HCT116 (cell line): Measurements from ENCODE around the gene SLFNL1. TPM values are rescaled to one million over a fixed set of nuclear protein-coding genes. Genes with fewer than 3 reads are reported as not detected.

Experiments used
- ATAC-seq: fragments of 200-7000 bp; cut with Tn5 transposase; 2 replicates; pipeline ENCODE4 v1.9.1; 2020; ENCODE audit warnings: mild to moderate bottlenecking, moderate library complexity
- BruUV-seq: library from RNA; stranded (reverse); fragments of 400-500 nt; replicated peaks from 2 replicates; lab custom pipeline; 2021; lab: Mats Ljungman, UMichigan
- CTCF ChIA-PET: fragments of 300-600 bp; sonication (Branson Sonifier 250); formaldehyde crosslinking; loops from one replicate; lab custom pipeline; 2021; ENCODE audit warnings: antibody characterized with exemption; lab: Charles Lee
- POLR2A ChIA-PET: fragments of 300-600, 350-600 bp; sonication (Branson Sonifier 250); formaldehyde crosslinking; loops from one replicate; lab custom pipeline; 2021; ENCODE audit warnings: antibody characterized with exemption; lab: Charles Lee
- RAD21 ChIA-PET, 2 experiments: fragments of 300-600 bp; sonication (Branson Sonifier 250); formaldehyde crosslinking; loops; one replicate each; lab custom pipeline; 2023; ENCODE audit warnings: low total read pairs in 2 of 2; ENCODE audit not compliant: uncharacterized antibody in 2 of 2, unreplicated experiment in 2 of 2, low non-redundant PET in 1 of 2; lab: Charles Lee
- DNase-seq: peaks from one replicate; pipeline ENCODE4 v3.0.0-alpha.2; 2010; ENCODE audit warnings: low read depth, low spot score
- H2AFZ ChIP-seq: fragments of 200-600 bp; shearing (Covaris generic), sonication (generic); 2 replicates; pipeline ENCODE4 v1.6.1; 2017; ENCODE audit warnings: low read depth, mixed run types, mixed read lengths, antibody characterized with exemption, low read length; ENCODE audit not compliant: poor library complexity, severe bottlenecking
- H3K27ac ChIP-seq: 2 replicates; pipeline ENCODE4 v1.5.1; 2012; ENCODE audit warnings: low read depth, low read length
- H3K27me3 ChIP-seq: fragments of 200-600 bp; sonication (generic); 2 replicates; pipeline ENCODE4 v1.6.1; 2016; ENCODE audit warnings: mixed run types, low read length, mixed read lengths; ENCODE audit not compliant: insufficient read depth
- H3K36me3 ChIP-seq, 2 experiments: fragments of 200-500 bp in 1 of 2; fragments of 200-600 bp in 1 of 2; sonication (Bioruptor generic) in 1 of 2; sonication (generic) in 1 of 2; 2 replicates each; pipeline versions ENCODE4 v1.5.1 to v1.6.1; 2014 to 2016; ENCODE audit warnings: low read length in 2 of 2, inconsistent platforms in 1 of 2, mixed read lengths in 1 of 2, mixed run types in 1 of 2; ENCODE audit not compliant: insufficient read depth in 2 of 2, control insufficient read depth in 1 of 2
- H3K4me1 ChIP-seq, 2 experiments: fragments of 200-600 bp in 1 of 2; sonication (generic) in 1 of 2; 2 replicates each; pipeline versions ENCODE4 v1.5.1 to v1.6.1; 2012 to 2017; ENCODE audit warnings: low read length in 2 of 2, inconsistent platforms in 1 of 2, mild to moderate bottlenecking in 1 of 2, mixed read lengths in 1 of 2, mixed run types in 1 of 2, moderate library complexity in 1 of 2; ENCODE audit not compliant: insufficient read depth in 2 of 2, control insufficient read depth in 1 of 2
- H3K4me2 ChIP-seq: fragments of 200-600 bp; sonication (generic); 2 replicates; pipeline ENCODE4 v1.6.1; 2017; ENCODE audit warnings: mixed run types, low read length, mixed read lengths
- H3K4me3 ChIP-seq, 2 experiments: fragments of 200-600 bp in 1 of 2; sonication (generic) in 1 of 2; replicated peaks in 1 of 2; 2 replicates each; pipeline ENCODE4 v1.5.1; 2011 to 2016; ENCODE audit warnings: low read length in 2 of 2, control low read depth in 1 of 2, low read depth in 1 of 2, mild to moderate bottlenecking in 1 of 2, mixed read lengths in 1 of 2, mixed run types in 1 of 2
- H3K79me2 ChIP-seq: fragments of 200-600 bp; sonication (generic); 2 replicates; pipeline ENCODE4 v1.6.1; 2017; ENCODE audit warnings: mild to moderate bottlenecking, mixed run types, low read length, moderate library complexity, mixed read lengths; ENCODE audit not compliant: insufficient read depth
- H3K9ac ChIP-seq: fragments of 200-600 bp; sonication (generic); 2 replicates; pipeline ENCODE4 v1.6.1; 2016; ENCODE audit warnings: low read length, mixed read lengths
- H3K9me2 ChIP-seq: fragments of 200-600 bp; sonication (generic), shearing (Covaris generic); 2 replicates; pipeline ENCODE4 v1.6.1; 2017; ENCODE audit warnings: mixed run types, mild to moderate bottlenecking, moderate library complexity; ENCODE audit not compliant: insufficient read depth
- H3K9me3 ChIP-seq, 2 experiments: fragments of 200-500 bp in 1 of 2; fragments of 200-600 bp in 1 of 2; sonication (Bioruptor generic) in 1 of 2; sonication (generic) in 1 of 2; 2 replicates each; pipeline ENCODE4 v1.6.1; 2014 to 2017; ENCODE audit warnings: low read length in 2 of 2, mixed read lengths in 2 of 2, inconsistent platforms in 1 of 2, low read depth in 1 of 2, mild to moderate bottlenecking in 1 of 2, mixed run types in 1 of 2, moderate library complexity in 1 of 2; ENCODE audit not compliant: control insufficient read depth in 1 of 2, insufficient read depth in 1 of 2
- H4K20me1 ChIP-seq: fragments of 200-600 bp; sonication (generic), shearing (Covaris generic); 2 replicates; pipeline ENCODE4 v1.6.1; 2017; ENCODE audit warnings: mixed run types, mild to moderate bottlenecking, moderate library complexity; ENCODE audit not compliant: insufficient read depth
- ATF3 ChIP-seq: IDR thresholded peaks from 2 replicates; pipeline ENCODE4 v1.6.1; 2012
- CBX3 ChIP-seq: IDR thresholded peaks from 2 replicates; pipeline ENCODE4 v1.6.1; 2012; ENCODE audit warnings: low read depth
- CEBPB ChIP-seq: IDR thresholded peaks from 2 replicates; pipeline ENCODE4 v1.6.1; 2012; ENCODE audit warnings: low read depth
- CTCF ChIP-seq, 3 experiments: fragments of 200-600 bp in 1 of 3; sonication (generic) in 1 of 3; IDR thresholded peaks in 2 of 3; conservative IDR thresholded peaks in 1 of 3; 2 replicates each; pipeline ENCODE4 v1.5.1; 2012 to 2017; ENCODE audit warnings: low read depth in 2 of 3, low read length in 2 of 3, antibody characterized with exemption in 1 of 3, borderline replicate concordance in 1 of 3, control low read depth in 1 of 3, mild to moderate bottlenecking in 1 of 3, mixed read lengths in 1 of 3, mixed run types in 1 of 3, moderate library complexity in 1 of 3; ENCODE audit not compliant: insufficient read depth in 1 of 3
- EGR1 ChIP-seq: IDR thresholded peaks from 2 replicates; pipeline ENCODE4 v1.6.1; 2012; ENCODE audit warnings: low read depth
- EZH2 ChIP-seq: fragments of 200-600 bp; sonication (generic); IDR thresholded peaks from 2 replicates; pipeline ENCODE4 v1.6.1; 2017; ENCODE audit warnings: antibody characterized with exemption, mixed run types
- FOSL1 ChIP-seq: IDR thresholded peaks from 2 replicates; pipeline ENCODE4 v1.6.1; 2012; ENCODE audit warnings: low read depth
- MAX ChIP-seq: IDR thresholded peaks from 2 replicates; pipeline ENCODE4 v1.6.1; 2012
- POLR2AphosphoS5 ChIP-seq: IDR thresholded peaks from 2 replicates; pipeline ENCODE4 v1.6.1; 2011; ENCODE audit warnings: mild to moderate bottlenecking, low read depth, low read length, moderate library complexity
- RAD21 ChIP-seq: IDR thresholded peaks from 2 replicates; pipeline ENCODE4 v1.6.1; 2012; ENCODE audit warnings: low read depth, mild to moderate bottlenecking
- REST ChIP-seq: IDR thresholded peaks from 2 replicates; pipeline ENCODE4 v1.6.1; 2012; ENCODE audit warnings: low read depth
- SIN3A ChIP-seq: IDR thresholded peaks from 2 replicates; pipeline ENCODE4 v1.6.1; 2012; ENCODE audit warnings: low read depth
- SP1 ChIP-seq: IDR thresholded peaks from 2 replicates; pipeline ENCODE4 v1.6.1; 2012; ENCODE audit warnings: low read depth
- SRF ChIP-seq: IDR thresholded peaks from 2 replicates; pipeline ENCODE4 v1.6.1; 2012; ENCODE audit warnings: low read depth
- TCF7L2 ChIP-seq: IDR thresholded peaks from 2 replicates; pipeline ENCODE4 v1.7.0; 2011; ENCODE audit warnings: borderline replicate concordance, inconsistent platforms; ENCODE audit not compliant: insufficient read depth, insufficient read length; ENCODE audit errors: extremely low read depth
- YY1 ChIP-seq: IDR thresholded peaks from 2 replicates; pipeline ENCODE4 v1.6.1; 2011; ENCODE audit warnings: low read length, low read depth, moderate library complexity, mild to moderate bottlenecking; ENCODE audit not compliant: insufficient replicate concordance; ENCODE audit errors: extremely low read depth
- ZBTB33 ChIP-seq: IDR thresholded peaks from 2 replicates; pipeline ENCODE4 v1.6.1; 2011; ENCODE audit warnings: mild to moderate bottlenecking, low read length, moderate library complexity; ENCODE audit not compliant: insufficient replicate concordance; ENCODE audit errors: extremely low read depth
- ZNF274 ChIP-seq: fragments of 200-500 bp; sonication (Bioruptor generic); IDR thresholded peaks from 2 replicates; pipeline ENCODE4 v1.6.1; 2014; ENCODE audit warnings: mild to moderate bottlenecking, low read depth, low read length, inconsistent platforms
- intact Hi-C: fragments of 100-400 bp; cut with micrococcal nuclease; formaldehyde crosslinking; loops from 2 replicates; pipeline ENCODE4 v1.10.0; 2022
- total RNA-seq: library from RNA; stranded (reverse); gene quantifications from one replicate; pipeline ENCODE4 v1.2.1, GENCODE V29; 2021; ENCODE audit not compliant: unreplicated experiment

SLFNL1 gene
- total RNA-seq, 1 experiment from 2014 or later, result 0.20 TPM

GRCh38 chr1:41020109-41020576, 1.4 kb downstream of the SLFNL1 start:
- H3K79me2 ChIP-seq, result no peaks in the 10 kb centered on the region
- no peaks in the 10 kb centered on the region for H3K4me1 ChIP-seq
- BruUV-seq, result no TSS peak
- no peaks in the 10 kb centered on the region for H3K9me3 ChIP-seq
- H3K9me2 ChIP-seq, result no peaks in the 10 kb centered on the region
- intact Hi-C loops, result no loop called here
- H4K20me1 ChIP-seq, result no peaks in the 10 kb centered on the region
- no peak overlapping the region for H3K27ac ChIP-seq
- H3K27me3 ChIP-seq, result no peaks in the 10 kb centered on the region
- H3K4me3 ChIP-seq, result no peak overlapping the region
- no peak overlapping the region for H2AFZ ChIP-seq
- no peak overlapping the region for H3K9ac ChIP-seq
- DNase-seq, result no peak
- peaks cover 5 to 23% of the 10 kb centered on the region in 2 experiments; a peak in 3 of 4 replicates for H3K36me3 ChIP-seq
- no peak overlapping the region for H3K4me2 ChIP-seq
- no peak for ATAC-seq
- ChIA-PET POLR2A (no interaction called here), RAD21 (no interaction called here), CTCF (no interaction called here)
- TF ChIP-seq FOSL1 (no peak), MAX (no peak), CBX3 (no peak), CTCF (IDR thresholded peaks at IDR 0.05 in 2 of 3, conservative IDR thresholded peaks at IDR 0.05 in 1 of 3; ENCODE audit: borderline replicate concordance in 1 of 3, insufficient read depth in 1 of 3, low read depth in 2 of 3, low read length in 2 of 3) (no peak), TCF7L2 (no peak), YY1 (no peak), POLR2AphosphoS5 (no peak), RAD21 (no peak), EGR1 (no peak), SIN3A (no peak), EZH2 (no peak), ATF3 (no peak), ZBTB33 (no peak), CEBPB (no peak), ZNF274 (no peak), SP1 (no peak), SRF (no peak), REST (no peak)
